GM12878 (cell line): ENCODE measurements around the gene RUFY4. TPM values are rescaled to one million over a fixed set of nuclear protein-coding genes. Genes with fewer than 3 reads are reported as not detected.

ENCODE experiments used
- ATAC-seq: fragments of 200-7000 bp; cut with Tn5 transposase; 3 replicates; pipeline ENCODE4 v1.9.1; 2020; ENCODE audit warnings: mild to moderate bottlenecking, moderate library complexity
- BruUV-seq: library from RNA; stranded (reverse); fragments of 400-500 nt; replicated peaks from 2 replicates; lab custom pipeline; 2021; lab: Mats Ljungman, UMichigan
- CTCF ChIA-PET: fragments of 300-600 bp; sonication (Branson Sonifier 250); formaldehyde crosslinking; extraction: SDS; loops from one replicate; lab custom pipeline; 2021; ENCODE audit warnings: inconsistent platforms; lab: Yijun Ruan, JAX
- POLR2A ChIA-PET: fragments of 350-600 bp; formaldehyde crosslinking; extraction: SDS; loops from one replicate; lab custom pipeline; 2021; ENCODE audit warnings: inconsistent platforms; lab: Charles Lee
- RAD21 ChIA-PET: fragments of 300-600 bp; sonication (Branson Sonifier 250); formaldehyde crosslinking; loops from one replicate; lab custom pipeline; 2023; ENCODE audit warnings: antibody characterized with exemption; ENCODE audit not compliant: unreplicated experiment; lab: Charles Lee
- SMC1A ChIA-PET: fragments of 300-600 bp; sonication (Branson Sonifier 250); formaldehyde crosslinking; loops from one replicate; lab custom pipeline; 2023; ENCODE audit not compliant: unreplicated experiment, uncharacterized antibody; lab: Charles Lee
- DNase-seq: peaks from one replicate; pipeline ENCODE4 v3.0.0-alpha.2; 2011; ENCODE audit warnings: low read depth, low spot score
- FAIRE-seq: peaks from 3 replicates; lab custom pipeline; 2011; peaks lifted over from hg19 to GRCh38; lab: Jason Lieb, UNC
- H2AFZ ChIP-seq: 2 replicates; pipeline ENCODE4 v1.6.0; 2011; ENCODE audit warnings: low read depth, low read length, control low read depth; ENCODE audit not compliant: control insufficient read depth
- H3K27ac ChIP-seq: 2 replicates; pipeline ENCODE4 v1.5.1; 2011; ENCODE audit warnings: control low read depth; ENCODE audit not compliant: control insufficient read depth, insufficient read depth
- H3K27me3 ChIP-seq, 2 experiments: replicated peaks in 1 of 2; 2 replicates each; pipeline versions ENCODE4 v1.6.0 to v1.6.1; 2011; ENCODE audit warnings: low read length in 1 of 2; ENCODE audit not compliant: control insufficient read depth in 2 of 2, insufficient read depth in 2 of 2
- H3K36me3 ChIP-seq, 2 experiments: 2 replicates each; pipeline ENCODE4 v1.5.1; 2011; ENCODE audit warnings: low read length in 1 of 2; ENCODE audit not compliant: control insufficient read depth in 2 of 2, insufficient read depth in 2 of 2
- H3K4me1 ChIP-seq: 2 replicates; pipeline ENCODE4 v1.6.1; 2011; ENCODE audit warnings: mild to moderate bottlenecking, low read length, moderate library complexity, mixed read lengths; ENCODE audit not compliant: control insufficient read depth, insufficient read depth
- H3K4me2 ChIP-seq: 2 replicates; pipeline ENCODE4 v1.6.0; 2011; ENCODE audit warnings: control low read depth; ENCODE audit not compliant: control insufficient read depth, insufficient read depth
- H3K4me3 ChIP-seq: fragments of 200-600 bp; sonication (generic); 2 replicates; pipeline ENCODE4 v1.5.1; 2016
- H3K79me2 ChIP-seq: 2 replicates; pipeline ENCODE4 v1.6.0; 2011; ENCODE audit warnings: low read length; ENCODE audit not compliant: control insufficient read depth, insufficient read depth
- H3K9ac ChIP-seq: 2 replicates; pipeline ENCODE4 v1.8.0; 2011; ENCODE audit warnings: low read length, control low read depth, mixed read lengths; ENCODE audit not compliant: control insufficient read depth, insufficient read depth
- H3K9me3 ChIP-seq: replicated peaks from 3 replicates; pipeline ENCODE4 v1.5.1; 2011; ENCODE audit warnings: mild to moderate bottlenecking, low read length; ENCODE audit not compliant: control insufficient read depth, insufficient read depth
- H4K20me1 ChIP-seq: 2 replicates; pipeline ENCODE4 v1.6.0; 2011; ENCODE audit not compliant: control insufficient read depth, insufficient read depth
- BACH1 ChIP-seq: fragments of 450-650 bp; IDR thresholded peaks from 2 replicates; pipeline ENCODE4 v1.6.1; 2017; ENCODE audit warnings: mild to moderate bottlenecking, borderline replicate concordance
- CREM ChIP-seq: IDR thresholded peaks from 2 replicates; pipeline ENCODE4 v1.6.1; 2014; ENCODE audit warnings: antibody characterized with exemption, low read depth
- EP300 ChIP-seq, 2 experiments: fragments of 150-350 bp in 1 of 2; IDR thresholded peaks; 2 replicates each; pipeline ENCODE4 v1.6.1; 2011 to 2012; ENCODE audit warnings: low read depth in 2 of 2, low read length in 2 of 2, borderline replicate concordance in 1 of 2, improper control_type of control experiment in 1 of 2, inconsistent platforms in 1 of 2; ENCODE audit not compliant: control insufficient read depth in 1 of 2
- PAX8 ChIP-seq: fragments of 450-650 bp; IDR thresholded peaks from 2 replicates; pipeline ENCODE4 v1.6.1; 2017; ENCODE audit warnings: mild to moderate bottlenecking, moderate library complexity
- POLR2AphosphoS2 ChIP-seq: IDR thresholded peaks from 2 replicates; pipeline ENCODE4 v1.6.1; 2011; ENCODE audit warnings: low read depth, mild to moderate bottlenecking, low read length, improper control_type of control experiment, moderate library complexity
- ZNF274 ChIP-seq: IDR thresholded peaks from one replicate; pipeline ENCODE4 v1.8.0; 2011; ENCODE audit not compliant: insufficient read length, insufficient read depth
- ZNF622 ChIP-seq: fragments of 450-650 bp; IDR thresholded peaks from 2 replicates; pipeline ENCODE4 v1.6.1; 2017; ENCODE audit warnings: mild to moderate bottlenecking, inconsistent platforms
- WGBS: methylation state at CpG from one replicate; pipeline ENCODE4 v1.1.6; 2016; ENCODE audit warnings: low lambda C conversion rate; ENCODE audit not compliant: insufficient replicate concordance, insufficient coverage; ENCODE audit errors: missing lambda C conversion rate; 5-methylcytosine and 5-hydroxymethylcytosine counted together
- in situ Hi-C: fragments of 300-500 bp; cut with MboI; formaldehyde crosslinking; loops from 9 replicates; pipeline ENCODE4 v1.14.3; 2018; ENCODE audit warnings: mixed read lengths
- intact Hi-C: fragments of 100-400 bp; cut with micrococcal nuclease; formaldehyde crosslinking; loops from one replicate; pipeline ENCODE4 v1.14.2; 2022; ENCODE audit not compliant: unreplicated experiment
- polyA plus RNA-seq, 11 experiments: library from polyadenylated mRNA; depleted of rRNA in 4 of 11; unstranded in 6 of 11; stranded (reverse) in 5 of 11; fragments of >200 nt; fragmentation: Nextera tagmentation in 4 of 11; fragmentation: Illumina TruSeq in 1 of 11; extraction: Ambion mirVana in 4 of 11; extraction: Trizol in 1 of 11; gene quantifications; 1 replicate in 1 of 11; 2 replicates in 10 of 11; pipeline versions ENCODE4 v1.2.1 to v1.2.3, GENCODE V29; 2011 to 2016; ENCODE audit warnings: inconsistent platforms in 2 of 11, missing spikeins in 2 of 11, low read depth in 1 of 11
- total RNA-seq, 4 experiments: library from RNA; depleted of rRNA in 3 of 4; stranded (reverse); fragments of >200 nt in 3 of 4; fragmentation: Illumina TruSeq in 1 of 4; extraction: Trizol in 1 of 4; gene quantifications; 2 replicates each; pipeline versions ENCODE4 v1.2.1 to v1.2.3, GENCODE V29; 2013 to 2021
- TF ChIP-seq, protein P1 (sequence below): IDR thresholded peaks from 2 replicates; pipeline ENCODE4 v1.6.1; 2012; ENCODE audit warnings: mild to moderate bottlenecking, low read depth, low read length
- TF ChIP-seq, protein P2 (sequence below): fragments of 450-650 bp; IDR thresholded peaks from 2 replicates; pipeline ENCODE4 v1.6.1; 2017; ENCODE audit warnings: low read depth, mild to moderate bottlenecking, moderate library complexity

RUFY4 gene
- total and polyA plus RNA-seq, 10 of the 15 experiments (the other 5 are each of a cell fraction or from before 2014, with no cell fraction given) = 0.05 to 2.7 (median 0.90) TPM

DNA sequence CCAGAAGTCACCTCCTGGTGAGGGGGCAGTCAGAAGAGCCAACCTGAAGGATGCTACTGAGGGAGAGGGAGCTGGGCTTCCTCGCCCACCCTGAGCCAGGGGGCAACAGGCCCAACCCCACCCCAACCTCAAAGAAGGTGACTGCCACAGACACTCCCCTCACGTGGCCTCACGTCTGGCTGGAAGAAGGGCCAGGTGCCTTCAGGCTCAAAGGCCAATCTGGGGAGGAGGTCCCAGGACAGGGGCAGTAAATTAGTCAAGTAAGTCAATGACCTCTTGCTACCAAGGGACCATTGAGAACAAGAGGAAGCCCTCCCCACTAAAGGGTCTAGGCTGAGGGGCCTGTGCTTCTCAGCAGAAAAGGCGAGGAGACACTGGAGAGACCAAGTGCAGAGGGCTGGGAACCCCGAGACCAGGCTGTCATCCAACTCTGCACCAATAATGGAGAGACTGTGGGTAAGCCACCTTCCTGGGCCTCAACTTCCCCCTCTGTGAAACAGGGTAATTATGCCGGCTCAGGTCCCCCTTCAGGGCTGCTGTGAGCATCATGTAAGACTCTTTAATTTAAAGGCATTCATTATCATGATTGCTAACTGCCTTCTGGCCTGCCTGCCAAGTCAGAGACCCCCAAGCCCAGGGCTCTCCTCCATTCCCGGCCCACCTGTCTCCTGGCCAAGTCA, 46.1 kb upstream of the RUFY4 start:
- RAD21 ChIA-PET = no interaction called here
- SMC1A ChIA-PET = no interaction called here
- Histone ChIP-seq H3K4me2 (no peak overlapping the region), H3K27ac (no peak overlapping the region), H3K9ac (no peak overlapping the region), H3K4me3 (no peak overlapping the region), H2AFZ (no peak overlapping the region), H4K20me1 (no peaks in the 10 kb centered on the region), H3K36me3 (no peaks in the 10 kb centered on the region), H3K79me2 (no peaks in the 10 kb centered on the region), H3K4me1 (no peaks in the 10 kb centered on the region), H3K27me3 (no peaks in the 10 kb centered on the region; a peak in 1 of 4 replicates), H3K9me3 (no peaks in the 10 kb centered on the region)
- no TSS peak for BruUV-seq
- ATAC-seq (no peak), DNase-seq (no peak), FAIRE-seq (no peak)
- POLR2A ChIA-PET = no interaction called here
- intact Hi-C loops (no loop called here), in situ Hi-C loops (no loop called here)
- CTCF ChIA-PET = no interaction called here
- TF ChIP-seq ZNF622 (no peak), ZNF274 (no peak), POLR2AphosphoS2 (no peak), CREM (no peak), EP300 (IDR thresholded peaks at IDR 0.05; ENCODE audit: borderline replicate concordance in 1 of 2, control insufficient read depth in 1 of 2, low read depth in 2 of 2, low read length in 2 of 2) (no peak), BACH1 (no peak), PAX8 (no peak)
- TF ChIP-seq, protein P1, sequence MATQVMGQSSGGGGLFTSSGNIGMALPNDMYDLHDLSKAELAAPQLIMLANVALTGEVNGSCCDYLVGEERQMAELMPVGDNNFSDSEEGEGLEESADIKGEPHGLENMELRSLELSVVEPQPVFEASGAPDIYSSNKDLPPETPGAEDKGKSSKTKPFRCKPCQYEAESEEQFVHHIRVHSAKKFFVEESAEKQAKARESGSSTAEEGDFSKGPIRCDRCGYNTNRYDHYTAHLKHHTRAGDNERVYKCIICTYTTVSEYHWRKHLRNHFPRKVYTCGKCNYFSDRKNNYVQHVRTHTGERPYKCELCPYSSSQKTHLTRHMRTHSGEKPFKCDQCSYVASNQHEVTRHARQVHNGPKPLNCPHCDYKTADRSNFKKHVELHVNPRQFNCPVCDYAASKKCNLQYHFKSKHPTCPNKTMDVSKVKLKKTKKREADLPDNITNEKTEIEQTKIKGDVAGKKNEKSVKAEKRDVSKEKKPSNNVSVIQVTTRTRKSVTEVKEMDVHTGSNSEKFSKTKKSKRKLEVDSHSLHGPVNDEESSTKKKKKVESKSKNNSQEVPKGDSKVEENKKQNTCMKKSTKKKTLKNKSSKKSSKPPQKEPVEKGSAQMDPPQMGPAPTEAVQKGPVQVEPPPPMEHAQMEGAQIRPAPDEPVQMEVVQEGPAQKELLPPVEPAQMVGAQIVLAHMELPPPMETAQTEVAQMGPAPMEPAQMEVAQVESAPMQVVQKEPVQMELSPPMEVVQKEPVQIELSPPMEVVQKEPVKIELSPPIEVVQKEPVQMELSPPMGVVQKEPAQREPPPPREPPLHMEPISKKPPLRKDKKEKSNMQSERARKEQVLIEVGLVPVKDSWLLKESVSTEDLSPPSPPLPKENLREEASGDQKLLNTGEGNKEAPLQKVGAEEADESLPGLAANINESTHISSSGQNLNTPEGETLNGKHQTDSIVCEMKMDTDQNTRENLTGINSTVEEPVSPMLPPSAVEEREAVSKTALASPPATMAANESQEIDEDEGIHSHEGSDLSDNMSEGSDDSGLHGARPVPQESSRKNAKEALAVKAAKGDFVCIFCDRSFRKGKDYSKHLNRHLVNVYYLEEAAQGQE = no peak
- TF ChIP-seq, protein P2, sequence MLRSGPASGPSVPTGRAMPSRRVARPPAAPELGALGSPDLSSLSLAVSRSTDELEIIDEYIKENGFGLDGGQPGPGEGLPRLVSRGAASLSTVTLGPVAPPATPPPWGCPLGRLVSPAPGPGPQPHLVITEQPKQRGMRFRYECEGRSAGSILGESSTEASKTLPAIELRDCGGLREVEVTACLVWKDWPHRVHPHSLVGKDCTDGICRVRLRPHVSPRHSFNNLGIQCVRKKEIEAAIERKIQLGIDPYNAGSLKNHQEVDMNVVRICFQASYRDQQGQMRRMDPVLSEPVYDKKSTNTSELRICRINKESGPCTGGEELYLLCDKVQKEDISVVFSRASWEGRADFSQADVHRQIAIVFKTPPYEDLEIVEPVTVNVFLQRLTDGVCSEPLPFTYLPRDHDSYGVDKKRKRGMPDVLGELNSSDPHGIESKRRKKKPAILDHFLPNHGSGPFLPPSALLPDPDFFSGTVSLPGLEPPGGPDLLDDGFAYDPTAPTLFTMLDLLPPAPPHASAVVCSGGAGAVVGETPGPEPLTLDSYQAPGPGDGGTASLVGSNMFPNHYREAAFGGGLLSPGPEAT = no peak
- 5% methylated on average over 7 of the region's 7 CpGs for WGBS
